ENCODE data around the gene ZNF277.
"Not testable (repeated sequence)": the region's sequence is repeated elsewhere in the genome, so short reads cannot be mapped to it uniquely, and the experiment has no call there.

Gene ZNF277

GRCh38 chr7:112238852-112239610 is 32.5 kb downstream of the ZNF277 start:
- no peak overlapping the region for H3K27ac ChIP-seq
- no peaks in the 10 kb centered on the region for H3K27me3 ChIP-seq (ENCODE audit: insufficient read depth, low read depth)
- no peak overlapping the region for H3K4me3 ChIP-seq (IDR thresholded peaks at IDR 0.05; ENCODE audit: insufficient read depth, low read depth, low read length)
- TF ChIP-seq CTCF (conservative IDR thresholded peaks at IDR 0.05; ENCODE audit: low read depth, low read length) = no peak
- no peak overlapping the region for H3K4me2 ChIP-seq
- peaks cover 23% of the 10 kb centered on the region for H3K4me1 ChIP-seq (ENCODE audit: low read depth, poor library complexity, severe bottlenecking)
- H3K79me2 ChIP-seq (ENCODE audit: insufficient read depth, low read depth) = no peaks in the 10 kb centered on the region
- H3K9ac ChIP-seq = no peak overlapping the region
- H4K20me1 ChIP-seq (ENCODE audit: insufficient read depth) = no peaks in the 10 kb centered on the region
- no peaks in the 10 kb centered on the region for H3K36me3 ChIP-seq (ENCODE audit: insufficient read depth)
- H2AFZ ChIP-seq (ENCODE audit: low read depth) = no peak overlapping the region

- Histone ChIP-seq H3K4me1 (ENCODE audit: low read depth, poor library complexity, severe bottlenecking) (peaks cover under 1% of the 10 kb centered on the region), H3K4me3 (IDR thresholded peaks at IDR 0.05; ENCODE audit: insufficient read depth, low read depth, low read length) (no peak overlapping the region)
- no peak for TF ChIP-seq CTCF (conservative IDR thresholded peaks at IDR 0.05; ENCODE audit: low read depth, low read length)
Observed at GRCh38 chr7:112248598-112248997, 42.1 kb downstream of the ZNF277 start.

GRCh38 chr7:112249967-112250366 is 43.5 kb downstream of the ZNF277 start:
- H2AFZ ChIP-seq (ENCODE audit: low read depth); H3K9ac ChIP-seq; H4K20me1 ChIP-seq (ENCODE audit: insufficient read depth); H3K4me2 ChIP-seq; H3K79me2 ChIP-seq (ENCODE audit: insufficient read depth, low read depth); H3K27ac ChIP-seq; H3K36me3 ChIP-seq (ENCODE audit: insufficient read depth); H3K4me3 ChIP-seq (IDR thresholded peaks at IDR 0.05; ENCODE audit: insufficient read depth, low read depth, low read length); H3K27me3 ChIP-seq (ENCODE audit: insufficient read depth, low read depth): not testable (repeated sequence)
- H3K4me1 ChIP-seq (ENCODE audit: low read depth, poor library complexity, severe bottlenecking) = peaks cover 14% of the 10 kb centered on the region

More at GRCh38 chr7:112248598-112248997, 42.1 kb downstream of the ZNF277 start:
- H3K36me3 ChIP-seq (ENCODE audit: insufficient read depth) = no peaks in the 10 kb centered on the region
- no peak overlapping the region for H2AFZ ChIP-seq (ENCODE audit: low read depth)
- no peak overlapping the region for H3K27ac ChIP-seq
- no peak overlapping the region for H3K4me2 ChIP-seq
- H3K9ac ChIP-seq = no peak overlapping the region
- no peaks in the 10 kb centered on the region for H3K27me3 ChIP-seq (ENCODE audit: insufficient read depth, low read depth)
- H4K20me1 ChIP-seq (ENCODE audit: insufficient read depth) = no peaks in the 10 kb centered on the region
- H3K79me2 ChIP-seq (ENCODE audit: insufficient read depth, low read depth) = no peaks in the 10 kb centered on the region

- Histone ChIP-seq H3K36me3 (ENCODE audit: insufficient read depth) (no peaks in the 10 kb centered on the region), H3K79me2 (ENCODE audit: insufficient read depth, low read depth) (no peaks in the 10 kb centered on the region; the same call in 1 of the 2 replicates), H3K9ac (no peak overlapping the region), H3K4me2 (no peak overlapping the region), H3K4me1 (ENCODE audit: low read depth, poor library complexity, severe bottlenecking) (peaks cover 25% of the 10 kb centered on the region), H3K4me3 (IDR thresholded peaks at IDR 0.05; ENCODE audit: insufficient read depth, low read depth, low read length) (no peak overlapping the region), H3K27me3 (ENCODE audit: insufficient read depth, low read depth) (no peaks in the 10 kb centered on the region), H2AFZ (ENCODE audit: low read depth) (no peak overlapping the region), H3K27ac (no peak overlapping the region), H4K20me1 (ENCODE audit: insufficient read depth) (no peaks in the 10 kb centered on the region)
- TF ChIP-seq CTCF (conservative IDR thresholded peaks at IDR 0.05; ENCODE audit: low read depth, low read length) = no peak
Observed at GRCh38 chr7:112252141-112252540, 45.6 kb downstream of the ZNF277 start.

- Histone ChIP-seq H3K27ac (no peak overlapping the region), H3K9ac (no peak overlapping the region), H3K36me3 (ENCODE audit: insufficient read depth) (no peaks in the 10 kb centered on the region), H3K4me1 (ENCODE audit: low read depth, poor library complexity, severe bottlenecking) (peaks cover 25% of the 10 kb centered on the region), H4K20me1 (ENCODE audit: insufficient read depth) (no peaks in the 10 kb centered on the region), H2AFZ (ENCODE audit: low read depth) (no peak overlapping the region), H3K4me3 (IDR thresholded peaks at IDR 0.05; ENCODE audit: insufficient read depth, low read depth, low read length) (no peak overlapping the region), H3K4me2 (no peak overlapping the region), H3K79me2 (ENCODE audit: insufficient read depth, low read depth) (no peaks in the 10 kb centered on the region; the same call in 1 of the 2 replicates), H3K27me3 (ENCODE audit: insufficient read depth, low read depth) (no peaks in the 10 kb centered on the region)
- no peak for TF ChIP-seq CTCF (conservative IDR thresholded peaks at IDR 0.05; ENCODE audit: low read depth, low read length)
Observed at GRCh38 chr7:112252691-112253090, 46.2 kb downstream of the ZNF277 start.

Measured in KMS-11 (cell line).